ENCODE data around the gene LARGE1. TPM values are rescaled to one million over a fixed set of nuclear protein-coding genes. Genes with fewer than 3 reads are reported as not detected.

Gene LARGE1
- total and polyA plus RNA-seq, 2 of the 8 experiments (the other 6 are each of a cell fraction or from before 2014, with no cell fraction given), result 43.7 to 83.0 TPM

DNA sequence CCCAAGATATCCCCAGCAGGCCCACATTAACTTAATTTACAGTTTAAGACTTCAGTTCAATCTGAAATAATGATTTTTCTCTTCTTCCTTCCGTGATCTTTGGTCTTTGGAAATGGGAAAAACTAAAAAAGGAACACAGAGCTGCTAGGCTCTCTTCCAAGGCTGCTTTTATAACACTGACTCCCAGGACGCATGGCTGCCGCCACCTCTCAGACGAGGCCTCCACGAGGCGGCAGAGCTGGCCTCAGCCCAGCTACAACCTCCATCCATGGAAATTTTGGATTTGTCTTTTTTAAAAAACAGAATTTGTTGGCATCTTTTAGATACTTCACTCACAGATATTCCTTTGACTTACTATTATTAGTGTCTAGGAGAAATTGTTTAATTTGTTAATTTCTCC, 476.6 kb downstream of the LARGE1 start (continued):
- TF ChIP-seq, protein P1, sequence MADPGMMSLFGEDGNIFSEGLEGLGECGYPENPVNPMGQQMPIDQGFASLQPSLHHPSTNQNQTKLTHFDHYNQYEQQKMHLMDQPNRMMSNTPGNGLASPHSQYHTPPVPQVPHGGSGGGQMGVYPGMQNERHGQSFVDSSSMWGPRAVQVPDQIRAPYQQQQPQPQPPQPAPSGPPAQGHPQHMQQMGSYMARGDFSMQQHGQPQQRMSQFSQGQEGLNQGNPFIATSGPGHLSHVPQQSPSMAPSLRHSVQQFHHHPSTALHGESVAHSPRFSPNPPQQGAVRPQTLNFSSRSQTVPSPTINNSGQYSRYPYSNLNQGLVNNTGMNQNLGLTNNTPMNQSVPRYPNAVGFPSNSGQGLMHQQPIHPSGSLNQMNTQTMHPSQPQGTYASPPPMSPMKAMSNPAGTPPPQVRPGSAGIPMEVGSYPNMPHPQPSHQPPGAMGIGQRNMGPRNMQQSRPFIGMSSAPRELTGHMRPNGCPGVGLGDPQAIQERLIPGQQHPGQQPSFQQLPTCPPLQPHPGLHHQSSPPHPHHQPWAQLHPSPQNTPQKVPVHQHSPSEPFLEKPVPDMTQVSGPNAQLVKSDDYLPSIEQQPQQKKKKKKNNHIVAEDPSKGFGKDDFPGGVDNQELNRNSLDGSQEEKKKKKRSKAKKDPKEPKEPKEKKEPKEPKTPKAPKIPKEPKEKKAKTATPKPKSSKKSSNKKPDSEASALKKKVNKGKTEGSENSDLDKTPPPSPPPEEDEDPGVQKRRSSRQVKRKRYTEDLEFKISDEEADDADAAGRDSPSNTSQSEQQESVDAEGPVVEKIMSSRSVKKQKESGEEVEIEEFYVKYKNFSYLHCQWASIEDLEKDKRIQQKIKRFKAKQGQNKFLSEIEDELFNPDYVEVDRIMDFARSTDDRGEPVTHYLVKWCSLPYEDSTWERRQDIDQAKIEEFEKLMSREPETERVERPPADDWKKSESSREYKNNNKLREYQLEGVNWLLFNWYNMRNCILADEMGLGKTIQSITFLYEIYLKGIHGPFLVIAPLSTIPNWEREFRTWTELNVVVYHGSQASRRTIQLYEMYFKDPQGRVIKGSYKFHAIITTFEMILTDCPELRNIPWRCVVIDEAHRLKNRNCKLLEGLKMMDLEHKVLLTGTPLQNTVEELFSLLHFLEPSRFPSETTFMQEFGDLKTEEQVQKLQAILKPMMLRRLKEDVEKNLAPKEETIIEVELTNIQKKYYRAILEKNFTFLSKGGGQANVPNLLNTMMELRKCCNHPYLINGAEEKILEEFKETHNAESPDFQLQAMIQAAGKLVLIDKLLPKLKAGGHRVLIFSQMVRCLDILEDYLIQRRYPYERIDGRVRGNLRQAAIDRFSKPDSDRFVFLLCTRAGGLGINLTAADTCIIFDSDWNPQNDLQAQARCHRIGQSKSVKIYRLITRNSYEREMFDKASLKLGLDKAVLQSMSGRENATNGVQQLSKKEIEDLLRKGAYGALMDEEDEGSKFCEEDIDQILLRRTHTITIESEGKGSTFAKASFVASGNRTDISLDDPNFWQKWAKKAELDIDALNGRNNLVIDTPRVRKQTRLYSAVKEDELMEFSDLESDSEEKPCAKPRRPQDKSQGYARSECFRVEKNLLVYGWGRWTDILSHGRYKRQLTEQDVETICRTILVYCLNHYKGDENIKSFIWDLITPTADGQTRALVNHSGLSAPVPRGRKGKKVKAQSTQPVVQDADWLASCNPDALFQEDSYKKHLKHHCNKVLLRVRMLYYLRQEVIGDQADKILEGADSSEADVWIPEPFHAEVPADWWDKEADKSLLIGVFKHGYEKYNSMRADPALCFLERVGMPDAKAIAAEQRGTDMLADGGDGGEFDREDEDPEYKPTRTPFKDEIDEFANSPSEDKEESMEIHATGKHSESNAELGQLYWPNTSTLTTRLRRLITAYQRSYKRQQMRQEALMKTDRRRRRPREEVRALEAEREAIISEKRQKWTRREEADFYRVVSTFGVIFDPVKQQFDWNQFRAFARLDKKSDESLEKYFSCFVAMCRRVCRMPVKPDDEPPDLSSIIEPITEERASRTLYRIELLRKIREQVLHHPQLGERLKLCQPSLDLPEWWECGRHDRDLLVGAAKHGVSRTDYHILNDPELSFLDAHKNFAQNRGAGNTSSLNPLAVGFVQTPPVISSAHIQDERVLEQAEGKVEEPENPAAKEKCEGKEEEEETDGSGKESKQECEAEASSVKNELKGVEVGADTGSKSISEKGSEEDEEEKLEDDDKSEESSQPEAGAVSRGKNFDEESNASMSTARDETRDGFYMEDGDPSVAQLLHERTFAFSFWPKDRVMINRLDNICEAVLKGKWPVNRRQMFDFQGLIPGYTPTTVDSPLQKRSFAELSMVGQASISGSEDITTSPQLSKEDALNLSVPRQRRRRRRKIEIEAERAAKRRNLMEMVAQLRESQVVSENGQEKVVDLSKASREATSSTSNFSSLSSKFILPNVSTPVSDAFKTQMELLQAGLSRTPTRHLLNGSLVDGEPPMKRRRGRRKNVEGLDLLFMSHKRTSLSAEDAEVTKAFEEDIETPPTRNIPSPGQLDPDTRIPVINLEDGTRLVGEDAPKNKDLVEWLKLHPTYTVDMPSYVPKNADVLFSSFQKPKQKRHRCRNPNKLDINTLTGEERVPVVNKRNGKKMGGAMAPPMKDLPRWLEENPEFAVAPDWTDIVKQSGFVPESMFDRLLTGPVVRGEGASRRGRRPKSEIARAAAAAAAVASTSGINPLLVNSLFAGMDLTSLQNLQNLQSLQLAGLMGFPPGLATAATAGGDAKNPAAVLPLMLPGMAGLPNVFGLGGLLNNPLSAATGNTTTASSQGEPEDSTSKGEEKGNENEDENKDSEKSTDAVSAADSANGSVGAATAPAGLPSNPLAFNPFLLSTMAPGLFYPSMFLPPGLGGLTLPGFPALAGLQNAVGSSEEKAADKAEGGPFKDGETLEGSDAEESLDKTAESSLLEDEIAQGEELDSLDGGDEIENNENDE (IDR thresholded peaks at IDR 0.05; ENCODE audit: insufficient replicate concordance, low read length), result no peak
- TF ChIP-seq CBX5 (IDR thresholded peaks at IDR 0.05; ENCODE audit: low read depth, low read length) (no peak), POU5F1 (IDR thresholded peaks at IDR 0.05; ENCODE audit: low read depth, low read length) (no peak), KDM1A (IDR thresholded peaks at IDR 0.05; ENCODE audit: borderline replicate concordance, low read length) (no peak), NANOG (IDR thresholded peaks at IDR 0.05; ENCODE audit: insufficient read depth, low read depth, low read length, poor library complexity, severe bottlenecking) (no peak), TAF1 (IDR thresholded peaks at IDR 0.05; ENCODE audit: low read depth, low read length) (no peak), KDM5A (IDR thresholded peaks at IDR 0.05; ENCODE audit: low read length) (no peak)
- TF ChIP-seq, protein P2, sequence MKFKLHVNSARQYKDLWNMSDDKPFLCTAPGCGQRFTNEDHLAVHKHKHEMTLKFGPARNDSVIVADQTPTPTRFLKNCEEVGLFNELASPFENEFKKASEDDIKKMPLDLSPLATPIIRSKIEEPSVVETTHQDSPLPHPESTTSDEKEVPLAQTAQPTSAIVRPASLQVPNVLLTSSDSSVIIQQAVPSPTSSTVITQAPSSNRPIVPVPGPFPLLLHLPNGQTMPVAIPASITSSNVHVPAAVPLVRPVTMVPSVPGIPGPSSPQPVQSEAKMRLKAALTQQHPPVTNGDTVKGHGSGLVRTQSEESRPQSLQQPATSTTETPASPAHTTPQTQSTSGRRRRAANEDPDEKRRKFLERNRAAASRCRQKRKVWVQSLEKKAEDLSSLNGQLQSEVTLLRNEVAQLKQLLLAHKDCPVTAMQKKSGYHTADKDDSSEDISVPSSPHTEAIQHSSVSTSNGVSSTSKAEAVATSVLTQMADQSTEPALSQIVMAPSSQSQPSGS (IDR thresholded peaks at IDR 0.05; ENCODE audit: low read length), result no peak
